GM18909 (cell line): Measurements from ENCODE around the gene CPSF7.
A peak's percentile ranks its signal among the peaks of the same experiment; 100 is the strongest.
"Not testable (repeated sequence)": the region's sequence is repeated elsewhere in the genome, so short reads cannot be mapped to it uniquely, and the experiment has no call there.

ENCODE experiments used
- ATAC-seq: cut with Tn5 transposase; IDR thresholded peaks from one replicate; pipeline ENCODE4 v1.9.1; 2021; ENCODE audit warnings: mild to moderate bottlenecking; ENCODE audit not compliant: unreplicated experiment, poor library complexity

Gene CPSF7

DNA sequence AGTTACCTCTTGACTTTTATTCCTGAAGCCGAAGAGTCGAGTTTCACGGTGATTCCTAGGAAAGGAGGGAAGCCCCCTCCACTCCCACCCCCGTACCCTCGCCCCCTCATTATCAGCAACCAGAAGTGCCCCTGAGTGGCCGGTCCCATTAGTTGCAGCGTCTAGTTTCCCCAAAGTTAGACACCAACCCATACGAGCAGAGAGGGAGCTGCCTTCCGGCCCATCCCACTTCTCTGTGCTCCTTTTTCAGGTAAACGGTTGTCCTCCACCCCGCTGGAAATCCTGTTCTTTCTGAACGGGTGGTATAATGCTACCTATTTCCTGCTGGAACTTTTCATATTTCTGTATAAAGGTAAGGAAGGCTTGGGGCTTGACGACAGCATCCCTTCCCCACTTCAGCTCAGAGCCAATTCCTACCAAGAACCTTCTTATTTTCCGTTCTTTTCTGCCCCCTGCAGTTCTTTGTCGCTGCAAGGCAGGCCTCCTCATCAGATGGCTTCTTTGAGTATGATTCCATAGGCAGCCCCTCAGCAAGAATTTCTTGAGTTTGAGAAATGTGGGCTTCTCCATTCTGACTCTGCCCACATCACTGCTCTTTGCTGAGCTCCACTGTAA lies 36.7 kb downstream of the CPSF7 start:
- no peak for ATAC-seq

DNA sequence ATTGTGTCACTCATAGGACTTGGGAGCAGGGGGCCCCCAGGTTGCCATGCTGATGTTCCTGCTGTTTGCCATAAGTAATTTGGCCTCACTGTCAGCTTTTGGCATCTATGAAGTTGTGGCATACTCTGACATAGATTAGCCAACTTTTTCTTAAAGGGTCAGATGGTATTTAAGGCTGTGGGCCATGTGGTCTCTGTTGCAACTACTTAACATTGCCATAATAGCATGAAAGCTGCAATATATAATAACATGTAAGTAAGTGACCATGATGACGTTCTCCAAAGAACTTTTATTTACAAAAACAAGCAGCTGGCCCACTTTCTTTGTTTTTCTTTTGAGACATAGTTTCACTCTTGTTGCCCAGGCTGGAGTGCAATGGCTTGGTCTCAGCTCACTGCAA lies 39.6 kb downstream of the CPSF7 start:
- ATAC-seq, result no peak

DNA sequence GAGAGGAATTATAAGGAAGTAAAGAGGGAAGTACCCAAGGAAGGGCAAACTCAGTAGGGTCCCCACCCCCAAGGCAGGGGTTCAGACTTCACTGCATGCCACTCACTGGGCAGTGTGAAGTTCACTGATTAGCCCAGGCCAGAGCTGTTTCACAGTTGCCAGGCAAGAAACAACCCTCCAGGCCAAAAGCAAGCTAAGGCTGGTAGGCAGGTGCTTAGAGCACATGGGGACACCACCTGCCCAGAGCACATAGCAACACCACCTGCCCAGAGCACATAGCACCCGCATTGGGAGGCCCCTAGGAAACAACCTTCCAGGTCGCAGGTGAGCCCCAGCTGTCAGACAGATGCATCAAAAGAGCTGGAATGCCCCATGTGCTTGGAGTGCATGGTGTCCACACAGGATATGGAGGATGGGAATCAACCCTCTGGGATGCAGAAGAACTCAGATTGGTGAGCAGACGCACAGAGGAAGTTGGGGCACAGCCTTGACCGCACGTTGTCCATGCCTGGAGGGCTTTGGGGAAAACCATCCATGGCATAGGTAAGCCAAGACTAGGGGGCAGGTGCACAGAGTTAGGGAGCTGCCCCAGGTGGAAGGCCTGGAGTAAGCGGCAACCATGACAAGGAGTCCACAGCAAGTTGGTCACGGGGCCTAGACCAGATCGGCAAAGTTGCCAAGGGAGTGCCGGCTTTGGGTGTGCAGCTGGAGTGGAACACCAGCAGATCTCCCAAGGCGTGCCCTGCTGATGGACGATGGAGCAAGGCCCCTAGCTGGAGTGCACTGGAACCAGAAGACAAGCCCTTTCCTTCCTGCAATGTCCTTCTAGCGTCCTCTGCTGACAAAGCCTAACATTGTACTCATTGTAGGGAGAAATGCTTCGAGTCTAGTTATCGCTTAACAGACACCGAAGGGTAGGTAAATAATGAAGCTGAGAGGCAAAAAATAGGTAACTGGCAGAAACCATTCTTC lies 45.2 kb downstream of the CPSF7 start:
- no peak for ATAC-seq

DNA sequence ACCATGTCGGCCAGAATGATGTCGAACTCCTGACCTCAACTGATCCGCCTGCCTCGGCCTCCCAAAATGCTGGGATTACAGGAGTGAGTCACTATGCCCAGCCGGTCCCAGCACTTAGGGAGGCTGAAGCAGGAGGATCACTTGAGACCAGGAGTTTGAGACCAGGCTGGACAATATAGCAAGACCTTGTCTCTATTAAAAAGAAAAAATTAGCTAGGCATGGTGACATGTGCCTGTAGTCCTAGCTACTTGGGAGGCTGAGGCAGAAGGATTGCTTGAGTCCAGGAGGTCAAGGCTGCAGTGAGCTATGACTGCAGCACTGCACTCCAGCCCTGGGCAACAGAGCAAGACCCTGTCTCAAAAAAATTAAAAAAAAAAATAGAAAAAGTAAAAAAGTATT lies 45.9 kb downstream of the CPSF7 start:
- not testable (repeated sequence) for ATAC-seq

DNA sequence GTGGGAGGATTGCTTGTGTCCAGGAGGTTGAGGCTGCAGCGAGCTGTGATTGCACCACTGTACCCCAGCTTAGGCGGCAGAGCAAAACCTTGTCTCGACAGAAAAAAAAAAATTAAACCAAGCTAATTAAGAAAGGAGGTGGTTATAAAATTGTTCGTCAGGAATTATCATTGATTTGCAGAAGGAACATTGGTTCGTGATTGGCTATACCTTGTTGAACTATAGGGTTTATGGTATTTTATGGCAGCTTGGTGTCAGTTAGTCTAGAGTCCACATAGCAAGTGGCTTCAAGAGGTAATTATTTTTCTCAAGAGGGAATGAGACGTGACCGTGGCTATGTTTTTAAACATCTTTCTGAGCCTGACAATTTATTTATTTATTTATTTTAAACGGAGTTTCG lies 48.9 kb downstream of the CPSF7 start:
- no peak for ATAC-seq

DNA sequence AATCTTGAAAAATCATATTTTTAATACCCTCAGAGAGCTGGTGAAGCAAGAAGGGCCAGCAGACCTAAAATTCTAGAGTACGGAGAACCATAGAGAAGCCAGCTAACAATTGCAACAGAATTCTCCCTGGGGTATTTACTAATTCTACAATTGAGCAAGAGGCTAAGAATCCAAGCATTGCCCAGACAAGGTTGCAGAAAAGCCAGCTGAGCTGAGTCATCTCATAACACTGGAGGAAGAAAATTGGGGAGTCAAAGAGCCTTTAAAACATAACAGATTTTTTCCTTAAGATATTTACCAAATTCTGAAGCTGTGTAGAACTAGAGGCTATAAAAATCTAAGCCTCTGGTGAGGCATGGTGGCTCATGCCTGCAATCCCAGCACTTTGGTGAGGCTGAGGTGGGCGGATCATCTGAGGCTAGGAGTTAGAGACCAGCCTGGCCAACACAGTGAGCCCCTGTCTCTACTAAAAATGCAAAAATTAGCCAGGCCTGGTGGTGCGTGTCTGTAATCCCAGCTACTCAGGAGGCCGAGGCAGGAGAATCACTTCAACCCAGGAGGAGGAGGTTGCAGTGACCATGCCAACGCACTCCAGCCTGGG lies 51.0 kb downstream of the CPSF7 start:
- ATAC-seq, result no peak

DNA sequence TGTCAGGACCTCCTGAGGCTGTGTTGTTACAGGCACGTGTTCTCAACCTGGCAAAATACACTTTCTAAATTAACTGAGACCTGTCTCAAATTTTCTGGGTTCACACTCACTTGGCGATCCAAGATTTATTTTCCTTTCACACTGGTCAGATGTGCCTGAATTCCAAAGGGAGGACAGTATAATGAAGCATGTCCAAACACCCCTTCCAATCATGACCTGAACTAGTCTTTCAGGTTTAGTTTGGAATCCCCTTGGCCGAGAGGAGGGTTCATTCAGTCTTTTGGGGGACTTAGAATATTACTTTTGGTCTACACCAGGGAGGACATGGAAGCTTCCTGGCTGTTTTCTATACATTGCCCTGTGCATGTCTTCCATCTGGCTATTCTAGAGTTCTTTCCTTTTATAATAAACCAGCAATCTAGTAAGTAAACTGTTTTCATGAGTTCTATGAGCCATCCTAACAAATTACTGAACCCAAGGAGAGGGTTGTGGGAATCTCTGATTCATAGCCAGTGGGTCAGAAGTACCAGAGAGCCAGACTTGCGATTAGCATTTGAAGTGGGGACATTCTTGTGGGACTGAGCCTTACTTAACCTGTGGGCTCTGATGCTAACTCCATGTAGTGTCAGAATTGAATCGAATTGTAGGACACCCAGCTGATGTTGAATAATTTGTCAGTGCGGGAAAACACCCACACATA lies 52.2 kb downstream of the CPSF7 start:
- ATAC-seq, result no peak

DNA sequence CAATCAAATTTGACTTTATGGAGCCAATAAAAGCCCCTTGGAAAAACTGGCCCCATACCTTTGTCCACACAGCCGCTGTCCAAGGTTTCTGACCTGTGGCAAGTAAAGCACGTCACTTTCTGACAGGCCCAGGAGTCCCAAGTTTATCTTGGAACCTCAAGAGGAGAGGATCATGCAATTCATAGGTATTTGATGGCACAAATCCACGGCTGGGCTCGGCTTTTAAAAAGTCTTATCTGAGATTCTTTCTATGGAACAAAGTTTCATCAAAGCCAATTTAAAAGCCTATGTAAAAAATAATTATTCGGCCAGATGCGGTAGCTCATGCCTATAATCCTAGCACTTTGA lies 54.0 kb downstream of the CPSF7 start:
- no peak for ATAC-seq

DNA sequence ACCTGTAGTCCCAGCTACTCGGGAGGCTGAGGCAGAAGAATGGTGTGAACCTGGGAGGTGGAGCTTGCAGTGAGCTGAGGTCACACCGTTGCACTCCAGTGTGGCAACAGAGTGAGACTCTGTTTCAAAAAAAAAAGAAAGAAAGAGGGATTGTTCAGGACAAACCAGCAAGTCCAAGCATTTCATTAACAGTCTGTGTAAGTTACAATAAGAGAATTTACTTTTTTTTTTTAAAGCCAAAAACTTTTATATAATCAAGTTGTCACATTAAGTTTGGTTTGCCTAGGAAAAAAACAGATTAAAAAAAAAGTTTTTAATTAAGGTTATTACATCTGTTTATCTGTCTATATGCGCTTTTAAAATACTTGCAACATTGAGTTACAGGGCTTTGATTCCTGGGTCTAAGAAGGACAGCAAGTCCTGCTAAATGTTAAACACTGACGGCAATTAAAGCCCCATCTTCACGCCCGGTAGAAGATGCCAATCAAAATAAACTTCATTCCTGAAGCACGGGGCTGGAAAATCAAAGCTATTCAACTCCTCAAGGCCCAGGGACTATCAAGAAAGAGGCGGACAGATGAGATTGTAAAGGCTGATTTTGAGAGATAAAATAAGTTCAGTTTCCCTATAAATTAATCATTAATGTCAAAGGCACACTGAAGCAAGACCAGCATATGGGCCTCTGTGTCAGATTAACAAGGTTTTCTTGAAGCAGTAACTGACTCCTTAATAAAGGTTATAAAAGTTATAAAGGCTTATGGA lies 56.9 kb downstream of the CPSF7 start:
- ATAC-seq, result no peak

DNA sequence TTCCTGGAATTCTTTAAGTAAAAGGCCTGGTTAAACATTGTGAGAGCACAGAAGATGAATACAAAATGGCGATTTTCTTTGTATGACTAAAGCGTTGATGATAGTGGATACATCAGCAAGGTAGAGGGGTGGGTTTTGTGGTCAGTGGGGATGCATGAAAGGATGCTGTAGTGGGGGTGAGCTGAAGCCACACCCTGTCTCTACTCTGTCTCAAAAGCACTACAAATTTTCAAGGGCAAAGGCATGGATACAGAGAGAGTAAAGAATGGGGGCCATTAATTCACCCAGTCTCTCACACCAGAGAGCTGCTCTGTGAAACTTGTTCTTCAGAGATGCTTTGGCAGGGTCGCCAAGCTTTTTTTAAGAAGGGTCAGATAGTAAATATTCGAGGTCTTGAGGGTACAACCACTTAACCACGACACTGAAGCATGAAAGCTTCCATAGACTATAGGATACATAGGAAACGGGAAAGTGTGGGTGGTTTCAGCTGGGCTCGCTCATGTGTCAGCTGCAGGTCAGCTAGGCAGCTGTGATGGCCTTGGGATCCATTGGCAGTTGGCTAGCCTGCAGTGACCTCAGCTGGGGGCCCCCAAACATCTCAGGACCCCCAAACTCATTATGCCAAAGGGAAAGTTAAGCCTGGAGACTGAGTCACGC lies 59.3 kb downstream of the CPSF7 start:
- no peak for ATAC-seq

DNA sequence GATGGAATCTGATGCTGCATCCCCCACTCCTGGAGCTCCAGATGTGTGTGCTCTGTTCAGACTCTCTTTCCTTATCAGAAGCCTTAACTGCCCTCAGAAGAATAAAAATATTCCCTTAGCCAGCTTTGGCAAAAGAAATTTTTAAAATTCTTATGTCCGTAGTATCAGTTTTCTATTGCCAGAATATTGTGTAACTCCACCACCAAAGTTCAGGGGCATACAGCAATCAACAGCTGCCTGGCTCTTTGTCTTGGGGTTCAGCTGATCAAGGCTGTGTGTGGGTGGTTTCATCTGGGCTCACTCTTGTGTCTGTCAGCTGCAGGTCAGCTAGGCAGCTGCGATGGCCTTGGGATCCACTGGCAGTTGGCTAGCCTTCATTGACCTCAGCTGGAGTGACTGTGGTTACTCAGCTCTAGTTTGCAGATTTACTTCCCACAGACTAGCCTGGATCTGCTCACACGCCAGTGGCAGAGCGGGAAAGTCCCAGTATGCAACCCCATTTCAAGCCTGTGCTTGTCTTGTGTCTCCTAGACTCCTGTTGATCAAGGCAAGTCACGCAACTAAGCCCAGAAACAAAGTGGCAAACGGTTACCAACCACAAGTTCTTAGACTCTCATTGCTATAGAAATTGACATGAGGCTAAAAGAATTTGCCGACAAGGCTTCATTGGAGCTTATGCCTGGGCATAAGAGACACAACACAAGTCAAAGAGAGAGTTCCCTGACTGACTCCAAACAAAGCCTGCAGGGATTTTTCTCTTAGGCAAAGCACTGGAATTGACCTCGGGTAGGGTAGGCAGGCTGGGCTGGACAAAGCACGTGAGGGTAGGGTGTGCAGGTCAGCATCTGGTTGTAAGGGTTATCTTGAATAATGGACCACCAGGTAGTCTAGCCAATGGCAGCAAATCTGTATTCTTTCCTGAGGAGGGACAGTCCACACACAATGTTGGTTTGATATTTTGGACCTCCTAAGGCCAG lies 60.1 kb downstream of the CPSF7 start:
- no peak for ATAC-seq

DNA sequence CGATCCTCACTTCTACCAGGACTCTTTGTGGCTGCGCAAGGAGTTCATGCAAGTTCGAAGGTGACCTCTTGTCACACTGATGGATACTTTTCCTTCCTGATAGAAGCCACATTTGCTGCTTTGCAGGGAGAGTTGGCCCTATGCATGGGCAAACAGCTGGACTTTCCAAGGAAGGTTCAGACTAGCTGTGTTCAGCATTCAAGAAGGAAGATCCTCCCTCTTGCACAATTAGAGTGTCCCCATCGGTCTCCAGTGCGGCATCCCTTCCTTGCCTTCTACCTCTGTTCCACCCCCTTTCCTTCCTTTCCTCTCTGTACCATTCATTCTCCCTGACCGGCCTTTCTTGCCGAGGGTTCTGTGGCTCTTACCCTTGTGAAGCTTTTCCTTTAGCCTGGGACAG lies 61.1 kb downstream of the CPSF7 start:
- no peak for ATAC-seq

DNA sequence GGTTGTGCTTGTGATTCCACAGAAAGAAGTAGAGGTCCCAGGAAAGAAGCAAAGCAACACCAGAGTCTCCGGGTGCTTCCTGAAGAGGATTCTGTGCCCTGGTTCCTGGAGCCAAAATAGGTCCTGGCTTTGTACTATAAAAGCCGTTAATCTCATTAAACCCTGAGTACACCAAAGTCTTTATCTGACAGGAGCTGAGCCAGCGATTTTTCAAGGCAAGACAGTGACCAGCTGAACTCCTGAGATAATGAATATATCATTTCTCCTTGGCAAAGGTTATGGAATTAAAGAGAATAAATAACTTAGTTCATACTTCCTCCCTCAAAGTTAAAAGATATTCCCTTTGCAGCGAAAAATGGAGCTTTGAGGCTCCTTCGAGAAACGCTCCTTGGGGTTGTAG lies 62.4 kb downstream of the CPSF7 start:
- no peak for ATAC-seq

DNA sequence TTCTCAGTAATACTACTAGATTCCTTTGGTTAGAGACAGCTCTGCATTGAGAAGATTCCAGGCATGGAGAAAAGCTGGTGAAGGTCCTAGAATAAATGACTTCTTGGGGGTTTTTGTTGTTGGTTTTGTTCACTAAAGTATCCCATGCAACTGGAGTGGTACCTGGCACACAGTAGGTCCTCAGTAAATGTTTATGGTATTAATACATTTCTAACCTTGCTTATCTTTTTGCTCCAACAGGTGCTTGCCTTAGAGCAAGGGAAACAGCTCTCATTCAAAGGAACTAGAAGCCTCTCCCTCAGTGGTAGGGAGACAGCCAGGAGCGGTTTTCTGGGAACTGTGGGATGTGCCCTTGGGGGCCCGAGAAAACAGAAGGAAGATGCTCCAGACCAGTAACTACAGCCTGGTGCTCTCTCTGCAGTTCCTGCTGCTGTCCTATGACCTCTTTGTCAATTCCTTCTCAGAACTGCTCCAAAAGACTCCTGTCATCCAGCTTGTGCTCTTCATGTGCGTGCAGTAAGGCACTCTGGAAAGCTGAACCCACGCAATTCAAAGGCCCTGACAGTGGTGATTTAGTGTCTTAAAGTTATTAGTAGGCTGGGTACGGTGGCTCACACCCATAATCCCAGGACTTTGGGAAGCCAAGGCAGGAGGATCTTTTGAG lies 65.6 kb downstream of the CPSF7 start:
- no peak for ATAC-seq

DNA sequence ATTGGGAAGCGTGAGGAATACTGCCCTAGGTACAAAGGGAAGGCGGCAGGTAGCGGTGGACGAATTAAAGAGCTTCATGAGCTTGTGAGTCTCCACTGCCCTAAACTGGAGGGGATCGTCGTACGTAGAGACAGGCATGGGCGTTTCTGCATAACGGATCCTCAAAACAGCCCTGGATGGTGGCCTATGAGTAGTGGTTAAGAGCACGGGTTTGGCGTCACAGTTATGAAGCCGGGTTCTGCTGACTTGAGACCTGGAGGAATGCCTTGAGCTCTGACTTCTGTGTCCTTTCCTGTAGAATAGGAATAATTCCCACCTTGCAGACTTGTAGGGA lies 67.3 kb downstream of the CPSF7 start:
- no peak for ATAC-seq

DNA sequence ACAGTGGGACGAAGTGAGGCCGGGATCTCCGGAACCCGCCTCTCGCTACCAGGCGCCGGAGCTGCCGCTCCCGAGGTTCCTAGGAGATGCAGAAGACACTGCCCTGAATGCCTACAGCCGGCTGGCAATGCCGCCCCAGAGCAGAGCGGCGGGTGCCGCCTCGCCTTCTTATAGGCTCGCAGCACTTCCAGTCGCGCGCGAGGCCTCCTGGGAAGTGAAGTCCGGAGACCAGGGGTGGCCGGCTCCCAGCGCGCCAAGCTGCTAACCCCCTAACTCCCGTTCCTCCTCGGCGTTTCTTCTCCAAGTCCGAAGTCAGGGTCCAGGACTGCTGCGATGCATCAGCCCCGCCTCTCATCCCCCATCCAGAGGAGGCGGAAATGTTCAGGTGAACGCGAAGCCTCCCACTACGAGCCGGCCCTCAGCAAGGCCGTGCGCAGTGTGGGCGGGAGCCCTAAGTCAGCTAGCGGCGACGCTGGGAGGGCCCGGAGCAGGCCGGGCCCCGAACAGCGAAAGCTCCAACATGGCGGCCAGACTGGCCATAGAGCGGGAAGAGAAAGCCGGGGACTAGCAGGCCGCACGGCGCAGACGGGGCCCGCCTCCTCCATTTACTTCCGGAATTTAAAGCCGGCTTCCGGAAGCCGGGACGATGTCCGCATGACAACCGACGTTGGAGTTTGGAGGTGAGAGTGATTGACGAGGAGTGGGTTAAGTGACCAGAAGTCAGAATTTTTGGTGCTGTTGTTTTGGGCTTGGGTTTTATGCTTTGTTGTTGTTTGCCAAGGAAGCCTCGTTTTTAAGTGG lies 67.8 kb downstream of the CPSF7 start, which contains the start of the genes CYB561A3 and TMEM138:
Gene CYB561A3 (minus strand): TSS at position 142 of the 801 bp plus-strand sequence. CDS start 5,169 bp downstream, outside the sequence.
Gene TMEM138 (plus strand): TSS at position 634 of the 801 bp plus-strand sequence. CDS start 2,017 bp downstream, outside the sequence.
- peak; percentile 83 for ATAC-seq

DNA sequence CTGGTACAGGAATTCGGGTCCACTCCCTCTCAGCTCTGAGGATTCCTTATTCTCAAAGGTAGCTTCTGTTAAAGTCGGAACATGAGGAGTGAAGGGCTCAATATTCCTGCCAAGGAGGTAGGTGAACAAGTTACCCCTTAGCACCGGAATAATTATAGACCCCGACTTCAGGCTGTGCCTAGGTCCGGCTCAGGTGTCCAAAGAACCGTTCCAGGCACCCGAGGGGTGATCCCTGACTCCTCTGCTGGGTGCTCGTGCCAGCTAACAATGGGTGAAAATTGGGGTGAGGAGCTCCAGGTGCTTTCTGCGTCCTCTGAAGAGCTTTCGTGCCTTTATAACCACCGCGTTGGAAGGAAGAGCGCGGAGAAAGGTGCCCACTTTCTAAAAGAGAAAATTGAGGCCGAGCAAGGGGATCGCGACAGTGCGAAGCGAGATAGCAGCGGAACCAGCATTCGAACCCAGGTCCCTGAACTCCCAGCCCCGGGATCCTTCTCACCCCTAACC lies 68.5 kb downstream of the CPSF7 start:
- no peak for ATAC-seq
